GM13976 (cell line): ENCODE data around the gene TRIM15.
"Not testable (repeated sequence)": the region's sequence is repeated elsewhere in the genome, so short reads cannot be mapped to it uniquely, and the experiment has no call there.

Source experiments
- DNase-seq: peaks from one replicate; pipeline ENCODE4 v3.0.0; 2012; ENCODE audit warnings: low spot score
- in situ Hi-C: fragments of 300-500 bp; cut with MboI; formaldehyde crosslinking; loops from one replicate; pipeline ENCODE4 v1.12.0; 2022; ENCODE audit warnings: low sequenced_read_pairs, mixed read lengths, inconsistent platforms; ENCODE audit not compliant: unreplicated experiment
- TF ChIP-seq, protein P1 (sequence below): IDR thresholded peaks from 2 replicates; pipeline ENCODE4 v1.5.1; 2012; ENCODE audit warnings: borderline replicate concordance, mild to moderate bottlenecking; ENCODE audit not compliant: insufficient read depth; ENCODE audit errors: extremely low read depth, missing control alignments, control extremely low read depth

TRIM15 gene

DNA sequence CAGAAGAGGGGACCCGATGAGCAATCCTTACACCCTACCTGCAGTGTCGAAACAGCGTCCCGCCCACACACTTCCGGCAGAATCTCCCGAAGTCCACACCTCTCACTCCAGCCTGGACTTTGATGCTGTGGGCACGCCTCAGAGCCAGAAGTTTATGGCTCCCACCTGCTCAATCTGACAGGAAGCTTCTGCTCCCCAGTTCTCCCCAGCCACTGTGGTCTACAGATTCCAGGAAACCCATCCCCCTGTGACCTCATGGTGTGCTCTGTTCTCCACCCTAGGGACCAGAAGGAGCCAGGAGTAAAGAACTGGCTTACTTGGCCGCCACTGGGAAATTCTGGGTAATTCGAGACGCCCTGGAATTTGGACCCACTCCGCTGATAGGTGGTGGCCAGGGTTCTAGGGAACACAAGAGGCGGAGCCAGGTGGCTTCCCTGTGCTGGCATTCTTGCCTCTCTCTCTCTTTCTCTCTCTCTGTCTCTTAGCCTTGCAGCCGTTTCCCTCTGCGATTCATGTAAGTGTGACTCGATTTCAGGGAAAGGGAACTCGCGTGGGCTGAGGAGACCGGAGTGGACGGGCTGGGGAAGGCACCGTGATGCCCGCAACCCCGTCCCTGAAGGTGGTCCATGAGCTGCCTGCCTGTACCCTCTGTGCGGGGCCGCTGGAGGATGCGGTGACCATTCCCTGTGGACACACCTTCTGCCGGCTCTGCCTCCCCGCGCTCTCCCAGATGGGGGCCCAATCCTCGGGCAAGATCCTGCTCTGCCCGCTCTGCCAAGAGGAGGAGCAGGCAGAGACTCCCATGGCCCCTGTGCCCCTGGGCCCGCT, at the start of gene TRIM15:
Gene TRIM15, plus strand, starts transcription at position 457 of the 828 bp plus-strand sequence. Its CDS starts 139 bp downstream, at position 596.
- TF ChIP-seq, protein P1, sequence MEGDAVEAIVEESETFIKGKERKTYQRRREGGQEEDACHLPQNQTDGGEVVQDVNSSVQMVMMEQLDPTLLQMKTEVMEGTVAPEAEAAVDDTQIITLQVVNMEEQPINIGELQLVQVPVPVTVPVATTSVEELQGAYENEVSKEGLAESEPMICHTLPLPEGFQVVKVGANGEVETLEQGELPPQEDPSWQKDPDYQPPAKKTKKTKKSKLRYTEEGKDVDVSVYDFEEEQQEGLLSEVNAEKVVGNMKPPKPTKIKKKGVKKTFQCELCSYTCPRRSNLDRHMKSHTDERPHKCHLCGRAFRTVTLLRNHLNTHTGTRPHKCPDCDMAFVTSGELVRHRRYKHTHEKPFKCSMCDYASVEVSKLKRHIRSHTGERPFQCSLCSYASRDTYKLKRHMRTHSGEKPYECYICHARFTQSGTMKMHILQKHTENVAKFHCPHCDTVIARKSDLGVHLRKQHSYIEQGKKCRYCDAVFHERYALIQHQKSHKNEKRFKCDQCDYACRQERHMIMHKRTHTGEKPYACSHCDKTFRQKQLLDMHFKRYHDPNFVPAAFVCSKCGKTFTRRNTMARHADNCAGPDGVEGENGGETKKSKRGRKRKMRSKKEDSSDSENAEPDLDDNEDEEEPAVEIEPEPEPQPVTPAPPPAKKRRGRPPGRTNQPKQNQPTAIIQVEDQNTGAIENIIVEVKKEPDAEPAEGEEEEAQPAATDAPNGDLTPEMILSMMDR, result no peak

DNA sequence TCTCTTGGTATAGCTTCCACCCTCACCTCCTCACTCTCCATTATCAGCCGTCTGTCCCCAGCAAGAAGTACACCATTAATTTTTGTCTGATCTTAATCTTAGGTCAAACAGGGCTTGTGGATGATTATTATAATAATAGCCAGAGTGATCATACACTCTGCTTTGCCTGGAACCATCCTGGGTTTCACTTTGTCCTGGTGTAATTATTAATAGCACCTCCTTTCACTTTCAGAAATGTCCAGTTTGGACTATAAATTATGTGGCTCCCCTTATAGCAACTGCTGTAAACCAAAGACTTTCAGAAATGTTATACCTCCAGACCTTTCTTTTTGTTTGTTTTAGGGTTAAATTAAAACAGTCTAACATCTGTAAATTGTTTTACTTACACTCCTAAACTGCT, 49.5 kb upstream of the TRIM15 start:
- TF ChIP-seq, protein P1, result no peak
- in situ Hi-C loops, result no loop called here
- no peak for DNase-seq

More for the DNA sequence above, at the start of gene TRIM15:
- no peak for DNase-seq
- in situ Hi-C loops, result no loop called here

DNA sequence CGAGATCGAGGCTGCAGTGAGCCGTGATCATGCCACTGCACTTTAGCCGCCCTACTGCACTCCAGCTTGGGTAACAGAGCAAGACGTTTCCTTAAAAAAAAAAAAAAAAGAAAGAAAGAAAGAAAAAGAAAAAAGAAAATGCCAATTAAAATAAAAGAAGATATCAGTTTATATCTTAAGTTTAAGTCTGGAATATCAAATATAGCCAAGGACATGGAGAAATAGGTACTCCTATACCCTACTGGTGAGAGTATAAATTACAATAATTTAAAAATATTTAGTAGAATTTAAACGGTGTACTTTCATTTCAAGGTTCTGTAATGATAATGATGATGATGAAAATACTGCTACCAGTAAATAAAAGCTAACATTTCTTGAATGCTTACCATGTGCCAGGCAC, 46.6 kb upstream of the TRIM15 start:
- TF ChIP-seq, protein P1, result no peak
- in situ Hi-C loops, result no loop called here
- no peak for DNase-seq

DNA sequence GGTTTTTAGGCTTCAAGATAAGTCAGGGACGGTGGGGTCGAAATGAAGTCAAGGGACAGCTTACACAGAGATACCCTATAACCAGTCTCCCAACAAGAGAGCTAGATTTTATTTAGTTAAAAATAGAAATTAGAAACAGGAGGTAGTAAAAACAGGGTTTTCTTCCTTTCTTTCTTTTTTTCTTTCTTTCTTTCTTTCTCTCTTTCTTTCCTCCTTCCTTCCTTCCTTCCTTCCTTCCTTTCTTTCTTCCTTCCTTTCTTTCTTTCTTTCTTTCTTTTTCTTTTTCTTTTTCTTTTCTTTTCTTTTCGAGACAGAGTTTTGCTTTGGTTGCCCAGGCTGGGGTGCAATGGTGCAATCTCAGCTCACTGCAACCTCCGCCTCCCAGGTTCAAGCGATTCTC, 44.7 kb upstream of the TRIM15 start:
- DNase-seq, in situ Hi-C loops: not testable (repeated sequence)

DNA sequence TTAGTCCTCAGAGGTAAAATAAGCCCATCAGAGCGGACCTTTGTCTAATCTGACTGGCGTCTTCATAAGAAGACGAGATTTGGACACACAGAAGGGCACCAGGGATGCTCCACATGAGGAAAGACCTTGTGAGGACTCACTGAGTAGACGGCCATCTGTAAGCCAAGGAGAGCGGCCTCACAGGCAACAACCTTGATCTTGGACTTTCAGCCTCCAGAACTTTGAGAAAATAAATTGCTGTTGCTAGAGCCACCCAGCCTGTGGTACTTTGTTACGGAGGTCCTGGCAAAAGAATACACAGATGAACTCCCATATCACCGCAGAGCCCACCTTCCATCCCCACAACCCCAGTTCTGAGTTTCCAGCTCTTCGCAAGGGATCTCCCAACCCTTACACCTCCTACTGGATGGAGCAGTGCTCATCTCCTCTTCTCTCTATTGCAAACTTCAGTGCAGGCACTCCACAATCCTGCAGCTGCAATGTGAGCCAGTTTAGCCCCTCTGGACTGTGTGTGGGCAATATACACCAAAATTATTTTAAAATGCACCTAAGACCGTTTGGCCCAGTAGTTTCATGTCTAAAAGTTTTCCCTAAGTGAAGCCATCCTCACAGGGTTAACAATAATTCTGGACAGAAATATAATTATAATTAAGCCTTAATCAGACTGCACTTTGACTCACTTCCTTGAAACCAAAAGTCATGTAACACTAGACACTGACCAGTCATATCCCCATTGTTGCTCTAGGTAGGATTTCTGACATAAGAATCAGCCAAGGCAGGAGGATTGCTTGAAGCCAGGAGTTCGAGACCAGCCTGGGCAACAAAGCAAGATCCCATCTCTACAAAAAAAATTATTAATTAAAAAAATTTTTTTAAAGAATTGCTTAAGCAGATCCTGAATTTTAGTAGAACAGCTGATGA, 41.6 kb upstream of the TRIM15 start:
- TF ChIP-seq, protein P1, result no peak
- in situ Hi-C loops, result no loop called here
- DNase-seq, result no peak

DNA sequence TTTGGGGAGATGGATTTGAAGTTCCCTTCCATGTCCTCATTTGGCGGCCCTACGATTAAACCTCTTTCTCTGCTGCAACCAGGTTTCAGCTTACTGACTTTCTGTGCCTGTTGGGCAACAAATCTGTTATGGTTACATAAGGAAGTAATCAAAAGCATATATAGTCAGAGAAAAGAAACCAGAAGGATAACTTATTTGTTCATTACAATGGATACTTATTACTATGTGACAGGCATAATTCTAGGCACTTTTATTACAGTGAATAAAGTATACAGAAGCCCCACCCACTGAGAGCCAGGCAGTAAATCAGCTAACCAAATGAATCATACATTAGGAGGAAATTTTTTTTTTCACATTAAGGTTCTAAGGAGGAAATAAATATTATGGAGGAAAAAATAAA, 40.8 kb upstream of the TRIM15 start:
- no peak for DNase-seq
- TF ChIP-seq, protein P1, result no peak
- in situ Hi-C loops, result no loop called here
